GM23338 (cell line): Measurements from ENCODE around the gene CACNA1C. TPM values are rescaled to one million over a fixed set of nuclear protein-coding genes. Genes with fewer than 3 reads are reported as not detected.

Experiments
- ATAC-seq: fragments of 200-7000 bp; cut with Tn5 transposase; 3 replicates; pipeline ENCODE4 v1.9.1; 2020
- DNase-seq: peaks from one replicate; pipeline ENCODE4 v3.0.0-alpha.2; 2015; ENCODE audit warnings: low spot score
- H2AFZ ChIP-seq: fragments of 200-600 bp; sonication (generic); 2 replicates; pipeline ENCODE4 v1.8.0; 2016; ENCODE audit warnings: antibody characterized with exemption, mild to moderate bottlenecking, moderate library complexity
- H3F3A ChIP-seq: fragments of 200-600 bp; sonication (generic); replicated peaks from 2 replicates; pipeline ENCODE4 v1.8.0; 2017; ENCODE audit warnings: antibody characterized with exemption, mixed run types, low read depth
- H3K27ac ChIP-seq: fragments of 200-600 bp; sonication (generic); 2 replicates; pipeline ENCODE4 v1.6.1; 2016; ENCODE audit warnings: low read depth
- H3K27me3 ChIP-seq: fragments of 200-600 bp; sonication (generic); 2 replicates; pipeline ENCODE4 v1.8.0; 2016; ENCODE audit warnings: mild to moderate bottlenecking, mixed run types, moderate library complexity; ENCODE audit not compliant: insufficient read depth
- H3K36me3 ChIP-seq: fragments of 200-600 bp; sonication (generic); 2 replicates; pipeline ENCODE4 v1.8.0; 2016; ENCODE audit warnings: mild to moderate bottlenecking; ENCODE audit not compliant: insufficient read depth
- H3K4me1 ChIP-seq: fragments of 200-600 bp; sonication (generic); 2 replicates; pipeline ENCODE4 v1.8.0; 2016; ENCODE audit warnings: mild to moderate bottlenecking, moderate library complexity; ENCODE audit not compliant: insufficient read depth
- H3K4me2 ChIP-seq: fragments of 200-600 bp; sonication (generic); 2 replicates; pipeline ENCODE4 v1.7.1; 2017; ENCODE audit warnings: mixed run types
- H3K4me3 ChIP-seq: fragments of 200-600 bp; sonication (generic); 2 replicates; pipeline ENCODE4 v1.6.1; 2016; ENCODE audit warnings: mixed run types
- H3K79me2 ChIP-seq: fragments of 200-600 bp; sonication (generic); replicated peaks from 2 replicates; pipeline ENCODE4 v1.8.0; 2017; ENCODE audit warnings: mild to moderate bottlenecking; ENCODE audit not compliant: insufficient read depth
- H3K9me2 ChIP-seq: fragments of 200-600 bp; sonication (generic); 2 replicates; pipeline ENCODE4 v1.8.0; 2017; ENCODE audit not compliant: insufficient read depth
- H4K20me1 ChIP-seq: fragments of 200-600 bp; sonication (generic); replicated peaks from 2 replicates; pipeline ENCODE4 v1.8.0; 2017; ENCODE audit warnings: mild to moderate bottlenecking; ENCODE audit not compliant: insufficient read depth
- H3K27ac Mint-ChIP-seq: 2 replicates; pipeline ENCODE4 v1.8.0; 2020; ENCODE audit warnings: inconsistent platforms, mild to moderate bottlenecking, moderate library complexity, mixed read lengths
- H3K27me3 Mint-ChIP-seq: 3 replicates; pipeline ENCODE4 v1.8.0; 2022; ENCODE audit warnings: low read depth, mild to moderate bottlenecking, moderate library complexity, mixed read lengths, inconsistent platforms; ENCODE audit not compliant: insufficient read depth, poor library complexity
- H3K36me3 Mint-ChIP-seq: 3 replicates; pipeline ENCODE4 v1.8.0; 2021; ENCODE audit warnings: low read depth, mild to moderate bottlenecking, inconsistent platforms, moderate library complexity, mixed read lengths
- H3K4me1 Mint-ChIP-seq: 3 replicates; pipeline ENCODE4 v1.8.0; 2020; ENCODE audit warnings: mild to moderate bottlenecking, inconsistent platforms, mixed read lengths
- H3K4me3 Mint-ChIP-seq: 3 replicates; pipeline ENCODE4 v1.8.0; 2021; ENCODE audit warnings: moderate library complexity, mild to moderate bottlenecking, inconsistent platforms, mixed read lengths
- H3K9me3 Mint-ChIP-seq: 3 replicates; pipeline ENCODE4 v1.8.0; 2020; ENCODE audit warnings: moderate library complexity, mild to moderate bottlenecking, inconsistent platforms, mixed read lengths
- CREB1 ChIP-seq: fragments of 250-450 bp; sonication (Bioruptor Pico); IDR thresholded peaks from 2 replicates; pipeline ENCODE4 v1.5.0; 2020; ENCODE audit warnings: low read depth, mild to moderate bottlenecking, moderate library complexity
- ETS1 ChIP-seq: IDR thresholded peaks from 2 replicates; pipeline ENCODE4 v1.6.1; 2016; ENCODE audit warnings: antibody characterized with exemption
- EZH2 ChIP-seq: fragments of 200-600 bp; sonication (generic); IDR thresholded peaks from one replicate; pipeline ENCODE4 v1.8.0; 2017; ENCODE audit warnings: antibody characterized with exemption, mild to moderate bottlenecking, low read depth; ENCODE audit not compliant: unreplicated experiment
- JUNB ChIP-seq: IDR thresholded peaks from one replicate; pipeline ENCODE4 v1.6.1; 2016; ENCODE audit warnings: antibody characterized with exemption; ENCODE audit not compliant: unreplicated experiment
- NANOG ChIP-seq: IDR thresholded peaks from 2 replicates; pipeline ENCODE4 v1.6.1; 2016; ENCODE audit warnings: antibody characterized with exemption, borderline replicate concordance
- POLR2AphosphoS5 ChIP-seq: IDR thresholded peaks from 2 replicates; pipeline ENCODE4 v1.6.1; 2016; ENCODE audit warnings: antibody characterized with exemption, low read depth
- ZNF462 ChIP-seq: fragments of 250-450 bp; sonication (Bioruptor Pico); IDR thresholded peaks from 2 replicates; pipeline ENCODE4 v1.5.0; 2020; ENCODE audit warnings: mild to moderate bottlenecking, moderate library complexity
- polyA plus RNA-seq: library from polyadenylated mRNA; unstranded; fragments of >200 nt; fragmentation: Nextera tagmentation; extraction: Ambion mirVana; gene quantifications from 2 replicates; pipeline ENCODE4 v1.2.1, GENCODE V29; 2016
- total RNA-seq: library from RNA; depleted of rRNA; stranded (reverse); fragments of >200 nt; shearing (Covaris generic); gene quantifications from 2 replicates; pipeline ENCODE4 v1.2.3, GENCODE V29; 2014

Gene CACNA1C
- total and polyA plus RNA-seq, 2 experiments from 2014 or later = 0.78 to 2.1 TPM

GRCh38 chr12:2373307-2373706 is 320.5 kb downstream of the CACNA1C start (continued):
- no peak for TF ChIP-seq ZNF462 (CRISPR knock-in tag)
- no peak for TF ChIP-seq EZH2
- TF ChIP-seq POLR2AphosphoS5 = no peak
- TF ChIP-seq NANOG = no peak
- no peak for TF ChIP-seq JUNB
- TF ChIP-seq CREB1 (CRISPR knock-in tag) = no peak

GRCh38 chr12:2374092-2374906 is 321.5 kb downstream of the CACNA1C start:
- Histone ChIP-seq H3K27ac (no peak overlapping the region), H3K4me1 (no peaks in the 10 kb centered on the region), H4K20me1 (no peaks in the 10 kb centered on the region; the same call in 1 of the 2 replicates), H3K4me2 (no peak overlapping the region), H3F3A (no peaks in the 10 kb centered on the region), H3K79me2 (no peaks in the 10 kb centered on the region), H3K4me3 (no peak overlapping the region), H3K27me3 (no peaks in the 10 kb centered on the region), H3K36me3 (no peaks in the 10 kb centered on the region), H3K9me2 (0 out of 2 replicates have a peak, but pooled peaks cover 9% of the 10 kb centered on the region), H2AFZ (no peak overlapping the region)
- Mint-ChIP-seq H3K4me3 (no peak overlapping the region), H3K4me1 (peaks cover 8% of the 10 kb centered on the region), H3K9me3 (no peaks in the 10 kb centered on the region), H3K27me3 (peaks cover 7% of the 10 kb centered on the region), H3K27ac (no peak overlapping the region), H3K36me3 (no peaks in the 10 kb centered on the region)
- ATAC-seq (no peak), DNase-seq (no peak)
- TF ChIP-seq CREB1 (CRISPR knock-in tag) (no peak), JUNB (no peak), ETS1 (no peak), ZNF462 (CRISPR knock-in tag) (no peak), NANOG (no peak), EZH2 (no peak)
